NCI-H1048 (cell line): ENCODE measurements around the gene PCDHGA6.

Experiments used
- DNase-seq: peaks from one replicate; lab custom pipeline; 2025; lab: John Stamatoyannopoulos, UW

PCDHGA6 gene

GRCh38 chr5:141421489-141421855 lies 47.8 kb downstream of the PCDHGA6 start:
- no peak for DNase-seq

- no peak for DNase-seq
Measured at GRCh38 chr5:141422742-141423291, 49.1 kb downstream of the PCDHGA6 start.

- DNase-seq: no peak
Measured at GRCh38 chr5:141427783-141428426, 54.2 kb downstream of the PCDHGA6 start.
